Endothelial cell of umbilical vein (primary cell): Measurements from ENCODE around the gene UROC1. TPM values are rescaled to one million over a fixed set of nuclear protein-coding genes. Genes with fewer than 3 reads are reported as not detected.

Experiments used
- BruUV-seq: library from RNA; stranded (reverse); fragments of 400-500 nt; replicated peaks from 2 replicates; lab custom pipeline; 2021; lab: Mats Ljungman, UMichigan
- CTCF ChIA-PET: fragments of 300-600, 350-600 bp; sonication (Branson Sonifier 250); formaldehyde crosslinking; loops from one replicate; lab custom pipeline; 2021; ENCODE audit warnings: antibody characterized with exemption, inconsistent platforms; lab: Charles Lee
- POLR2A ChIA-PET: fragments of 300-600, 350-600 bp; sonication (Branson Sonifier 250); formaldehyde crosslinking; loops from one replicate; lab custom pipeline; 2021; ENCODE audit warnings: antibody characterized with exemption, inconsistent platforms; lab: Charles Lee
- DNase-seq: peaks from one replicate; pipeline ENCODE4 v3.0.0-alpha.2; 2011; ENCODE audit warnings: low read depth, low spot score
- FAIRE-seq: peaks from 2 replicates; lab custom pipeline; 2011; peaks lifted over from hg19 to GRCh38; lab: Jason Lieb, UNC
- H2AFZ ChIP-seq: 2 replicates; pipeline ENCODE4 v1.6.0; 2012; ENCODE audit warnings: low read depth, low read length, control low read depth, inconsistent platforms
- H3K27ac ChIP-seq: 2 replicates; pipeline ENCODE4 v1.5.1; 2011; ENCODE audit warnings: low read depth, mild to moderate bottlenecking, control low read depth, low read length, moderate library complexity; ENCODE audit not compliant: insufficient read depth
- H3K27me3 ChIP-seq, 2 experiments: 2 replicates each; pipeline versions ENCODE4 v1.6.0 to v1.6.1; 2011; ENCODE audit warnings: low read length in 2 of 2, mixed read lengths in 1 of 2; ENCODE audit not compliant: control insufficient read depth in 2 of 2, insufficient read depth in 2 of 2
- H3K36me3 ChIP-seq, 2 experiments: 2 replicates in 1 of 2; 3 replicates in 1 of 2; pipeline ENCODE4 v1.5.1; 2011; ENCODE audit warnings: low read length in 2 of 2, mild to moderate bottlenecking in 1 of 2, moderate library complexity in 1 of 2; ENCODE audit not compliant: control insufficient read depth in 2 of 2, insufficient read depth in 2 of 2; ENCODE audit errors: extremely low read depth in 1 of 2
- H3K4me1 ChIP-seq: 3 replicates; pipeline ENCODE4 v1.5.1; 2011; ENCODE audit warnings: mild to moderate bottlenecking, low read length; ENCODE audit not compliant: control insufficient read depth, insufficient read depth; ENCODE audit errors: extremely low read depth
- H3K4me2 ChIP-seq: 2 replicates; pipeline ENCODE4 v1.6.1; 2011; ENCODE audit warnings: low read length, control low read depth, mixed read lengths; ENCODE audit not compliant: insufficient read depth
- H3K4me3 ChIP-seq, 3 experiments: fragments of 200-600 bp in 1 of 3; sonication (generic), shearing (Covaris generic) in 1 of 3; replicated peaks in 1 of 3; 2 replicates each; pipeline ENCODE4 v1.5.1; 2011 to 2016; ENCODE audit warnings: control low read depth in 3 of 3, low read length in 3 of 3, mild to moderate bottlenecking in 2 of 3, inconsistent platforms in 1 of 3, low read depth in 1 of 3, moderate library complexity in 1 of 3; ENCODE audit not compliant: insufficient read depth in 1 of 3
- H3K79me2 ChIP-seq: 2 replicates; pipeline ENCODE4 v1.6.0; 2012; ENCODE audit warnings: low read length, inconsistent platforms; ENCODE audit not compliant: control insufficient read depth, insufficient read depth
- H3K9ac ChIP-seq: replicated peaks from 2 replicates; pipeline ENCODE3; 2011; ENCODE audit warnings: low read length, control low read depth; ENCODE audit not compliant: insufficient read depth; ENCODE audit errors: extremely low read depth
- H3K9me1 ChIP-seq: replicated peaks from 3 replicates; pipeline ENCODE4 v1.6.0; 2011; ENCODE audit warnings: mild to moderate bottlenecking, low read length; ENCODE audit not compliant: control insufficient read depth, insufficient read depth; ENCODE audit errors: extremely low read depth
- H3K9me3 ChIP-seq: replicated peaks from 2 replicates; pipeline ENCODE4 v1.5.1; 2012; ENCODE audit warnings: low read length, inconsistent platforms; ENCODE audit not compliant: control insufficient read depth, insufficient read depth
- H4K20me1 ChIP-seq: replicated peaks from 2 replicates; pipeline ENCODE3; 2011; ENCODE audit warnings: mild to moderate bottlenecking, low read length; ENCODE audit not compliant: control insufficient read depth, insufficient read depth; ENCODE audit errors: extremely low read depth
- CTCF ChIP-seq, 2 donors: IDR thresholded peaks; 1 replicate in 1 of 2; 2 replicates in 1 of 2; pipeline ENCODE4 v1.5.1; 2011; ENCODE audit warnings: low read length in 2 of 2, mild to moderate bottlenecking in 2 of 2, moderate library complexity in 2 of 2, control low read depth in 1 of 2, inconsistent platforms in 1 of 2, low read depth in 1 of 2; ENCODE audit not compliant: insufficient read depth in 1 of 2; ENCODE audit errors: extremely low read depth in 1 of 2
- EZH2 ChIP-seq: IDR thresholded peaks from 2 replicates; pipeline ENCODE4 v1.6.1; 2012; ENCODE audit warnings: borderline replicate concordance, low read depth, mild to moderate bottlenecking, moderate library complexity, low read length, inconsistent platforms; ENCODE audit not compliant: severe bottlenecking
- FOS ChIP-seq: IDR thresholded peaks from 2 replicates; pipeline ENCODE4 v1.6.1; 2011; ENCODE audit warnings: mild to moderate bottlenecking, low read length, moderate library complexity, borderline replicate concordance; ENCODE audit not compliant: insufficient read depth
- GATA2 ChIP-seq: IDR thresholded peaks from 2 replicates; pipeline ENCODE4 v1.7.0; 2011; ENCODE audit warnings: low read depth, mild to moderate bottlenecking, moderate library complexity, mixed read lengths, low read length; ENCODE audit not compliant: insufficient read length, insufficient read depth
- JUN ChIP-seq: IDR thresholded peaks from 2 replicates; pipeline ENCODE4 v1.6.1; 2011; ENCODE audit warnings: borderline replicate concordance, low read depth; ENCODE audit not compliant: insufficient read length, insufficient read depth
- MAX ChIP-seq: IDR thresholded peaks from 2 replicates; pipeline ENCODE4 v1.6.1; 2011; ENCODE audit not compliant: insufficient read depth, insufficient read length
- MYC ChIP-seq: IDR thresholded peaks from one replicate; pipeline ENCODE4 v1.6.1; 2011; ENCODE audit warnings: mild to moderate bottlenecking, low read depth, low read length
- POLR2A ChIP-seq: IDR thresholded peaks from 2 replicates; pipeline ENCODE4 v1.6.1; 2012; ENCODE audit warnings: low read depth, mild to moderate bottlenecking, control low read depth, low read length
- POLR2AphosphoS5 ChIP-seq: IDR thresholded peaks from 2 replicates; pipeline ENCODE4 v1.6.1; 2012; ENCODE audit warnings: low read depth, mild to moderate bottlenecking, control low read depth, low read length, moderate library complexity; ENCODE audit not compliant: insufficient read depth
- dilution Hi-C: fragments of 300-500 bp; cut with MboI; formaldehyde crosslinking; loops from one replicate; pipeline ENCODE4 v1.15.0; 2019; ENCODE audit warnings: low sequenced_read_pairs; ENCODE audit not compliant: extremely low pct_ligation_motif_present
- intact Hi-C: fragments of 100-400 bp; cut with micrococcal nuclease; formaldehyde crosslinking; loops from one replicate; pipeline ENCODE4 v1.10.0; 2022
- polyA plus RNA-seq, 4 experiments: library from polyadenylated mRNA; depleted of rRNA in 3 of 4; stranded (reverse) in 3 of 4; unstranded in 1 of 4; fragments of >200 nt; gene quantifications; 2 replicates each; pipeline versions ENCODE4 v1.2.1 to v1.2.3, GENCODE V29; 2011 to 2012; ENCODE audit warnings: missing spikeins in 1 of 4
- total RNA-seq: library from RNA; stranded (reverse); gene quantifications from 2 replicates; pipeline ENCODE4 v1.2.3, GENCODE V29; 2021

UROC1 gene
- total and polyA plus RNA-seq, 2 donors (not counting 3 experiments of a cell fraction or from before 2014, with no cell fraction given), result not detected

DNA sequence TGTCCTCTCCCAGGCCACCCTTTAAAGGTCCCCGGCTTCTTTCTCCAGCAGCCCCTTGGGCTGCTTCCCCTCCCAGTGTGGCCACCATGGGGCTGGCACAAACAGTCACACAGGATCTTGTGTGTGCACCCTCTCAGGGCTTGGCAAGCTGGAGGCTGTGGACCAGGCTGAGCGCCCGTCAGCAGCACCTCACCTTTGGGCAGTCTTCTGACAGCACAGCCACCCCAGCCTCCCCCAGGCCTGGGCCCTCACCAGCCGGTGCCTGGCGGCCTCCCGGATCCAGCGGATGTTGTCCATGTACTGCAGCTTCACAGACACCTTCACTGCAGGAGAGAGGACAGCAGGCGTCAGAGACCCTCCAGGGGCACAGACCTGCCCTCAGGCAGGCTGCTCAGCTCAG is 21.8 kb downstream of the UROC1 start:
- H3K27ac ChIP-seq, result no peak overlapping the region
- no peak overlapping the region for H3K9ac ChIP-seq
- no peaks in the 10 kb centered on the region for H3K9me1 ChIP-seq
- DNase-seq, result no peak
- no peak overlapping the region for H3K4me3 ChIP-seq
- no peaks in the 10 kb centered on the region for H3K4me1 ChIP-seq
- intact Hi-C loops (no loop called here), dilution Hi-C loops (no loop called here)
- TF ChIP-seq POLR2A (no peak), MAX (no peak), FOS (no peak), GATA2 (no peak), POLR2AphosphoS5 (no peak), MYC (no peak), EZH2 (no peak), CTCF (IDR thresholded peaks at IDR 0.05; ENCODE audit: extremely low read depth in 1 of 2, insufficient read depth in 1 of 2, low read depth in 1 of 2, low read length in 2 of 2) (no peak), JUN (no peak)
- H2AFZ ChIP-seq, result no peak overlapping the region
- H3K27me3 ChIP-seq, result no peaks in the 10 kb centered on the region
- ChIA-PET CTCF (interaction anchor here (1.0 to 1.6 kb wide), 3 partner anchors 20 to 1051 kb away, joined by 3 to 5 read pairs (median 3); partner anchors contain the start of gene ZXDC), POLR2A (no interaction called here)
- no TSS peak for BruUV-seq
- H3K4me2 ChIP-seq, result no peak overlapping the region
- H4K20me1 ChIP-seq, result no peaks in the 10 kb centered on the region
- H3K36me3 ChIP-seq, result no peaks in the 10 kb centered on the region
- no peaks in the 10 kb centered on the region for H3K79me2 ChIP-seq
- no peaks in the 10 kb centered on the region for H3K9me3 ChIP-seq
- FAIRE-seq, result no peak
